Kidney tubule cell (primary cell): ENCODE measurements around the gene ACBD5.

ENCODE experiments used
- DNase-seq: peaks from one replicate; pipeline ENCODE4 v3.0.0-alpha.2; 2018; ENCODE audit warnings: low spot score

ACBD5 gene

DNA sequence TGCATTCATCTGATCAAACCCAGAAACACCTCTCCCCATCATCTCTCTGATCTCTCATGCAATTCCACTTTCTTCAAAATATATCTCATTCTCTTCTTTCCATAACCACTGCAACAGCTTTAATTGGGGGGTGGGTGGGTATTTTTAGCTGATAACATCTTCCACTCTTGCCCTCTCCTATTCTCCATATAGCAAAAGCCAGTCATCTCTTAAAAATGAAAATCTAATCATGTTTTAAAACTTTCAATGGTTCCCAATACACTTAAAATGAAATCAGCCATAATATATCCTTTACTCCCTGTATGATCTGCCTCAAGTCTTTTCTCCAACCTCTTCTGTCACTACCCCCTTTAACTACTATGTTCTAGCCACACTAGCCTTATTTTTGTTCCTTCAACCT, 87.9 kb downstream of the ACBD5 start:
- DNase-seq, result no peak

DNA sequence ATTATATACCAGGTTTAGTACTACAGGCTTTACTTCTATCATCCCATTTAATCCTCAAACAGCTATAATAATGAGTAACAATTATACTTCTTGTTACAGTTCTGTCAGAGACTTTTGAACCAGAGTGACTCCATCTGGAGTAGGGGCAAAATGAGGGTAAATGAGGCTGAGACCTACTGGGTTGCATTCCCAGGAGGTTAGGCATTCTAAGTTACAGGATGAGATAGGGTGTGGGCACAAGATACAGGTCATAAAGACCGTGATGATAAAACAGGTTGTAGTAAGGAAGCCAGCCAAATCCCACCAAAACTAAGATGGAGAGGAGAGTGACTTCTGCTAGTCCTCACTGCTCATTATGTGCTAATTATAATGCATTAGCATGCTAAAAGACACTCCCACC, 90.3 kb downstream of the ACBD5 start:
- DNase-seq, result no peak

DNA sequence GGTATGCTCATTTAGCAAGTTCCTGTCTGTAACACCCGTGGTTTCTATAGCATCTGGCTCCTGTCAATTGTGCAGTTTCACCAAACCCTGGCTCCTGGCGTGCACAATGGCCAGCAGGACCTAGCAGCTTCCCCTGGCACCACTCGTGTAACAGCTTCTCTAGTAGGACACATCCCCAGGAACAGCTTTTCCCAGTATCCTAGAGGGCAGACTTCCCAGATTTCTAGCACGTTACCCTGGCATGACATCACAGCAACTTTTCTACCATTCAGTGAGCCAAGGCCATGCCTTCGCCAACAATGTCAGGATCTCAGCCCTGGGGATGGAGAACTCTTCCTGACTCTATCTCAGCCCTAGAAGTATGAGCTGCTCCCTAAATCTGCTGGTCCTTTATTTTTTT, 92.9 kb downstream of the ACBD5 start:
- DNase-seq, result no peak

DNA sequence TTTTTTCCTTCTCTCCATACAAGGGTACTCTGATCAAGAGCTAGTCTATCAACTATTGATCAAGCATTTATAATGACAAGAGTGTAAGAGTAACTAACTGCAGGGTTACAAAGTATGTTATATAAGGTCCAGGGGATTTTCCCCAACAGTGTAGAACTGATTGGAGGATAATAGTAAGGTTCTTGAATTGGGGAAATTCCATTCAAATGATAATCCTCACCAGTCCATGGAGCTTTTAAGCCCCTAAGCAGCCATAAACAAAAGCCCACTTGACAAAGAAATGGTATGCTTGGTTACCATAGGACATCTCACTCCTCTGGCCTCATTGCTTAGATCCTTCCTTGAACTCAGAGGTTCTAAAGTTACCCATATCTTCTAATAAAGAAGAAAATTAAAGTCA, 94.7 kb downstream of the ACBD5 start:
- no peak for DNase-seq
